ENCODE results near the gene TXLNB. TPM values are rescaled to one million over a fixed set of nuclear protein-coding genes. Genes with fewer than 3 reads are reported as not detected.

The TXLNB gene
- total RNA-seq, 2 donors from 2014 or later, result 0.32 to 1.2 TPM

- Histone ChIP-seq H3K36me3 (no peaks in the 10 kb centered on the region), H3K27me3 (replicated peaks; ENCODE audit: insufficient read depth) (no peaks in the 10 kb centered on the region), H3K9me3 (no peaks in the 10 kb centered on the region), H3K27ac (no peak overlapping the region), H3K4me1 (replicated peaks) (no peaks in the 10 kb centered on the region), H3K4me3 (no peak overlapping the region)
- DNase-seq (ENCODE audit: low spot score), result no peak
- WGBS, result 96% methylated on average over 3 of the region's 3 CpGs
- no peak for TF ChIP-seq POLR2AphosphoS5 (IDR thresholded peaks at IDR 0.05)
- TF ChIP-seq POLR2A (IDR thresholded peaks at IDR 0.05), result no peak
- TF ChIP-seq CTCF (IDR thresholded peaks at IDR 0.05), result no peak
- intact Hi-C loops (cut with DNase I), result no loop called here
Measured at GRCh38 chr6:139329224-139329623, 37.4 kb upstream of the TXLNB start.

- Histone ChIP-seq H3K27me3 (replicated peaks; ENCODE audit: insufficient read depth) (no peaks in the 10 kb centered on the region), H3K9me3 (no peaks in the 10 kb centered on the region), H3K36me3 (no peaks in the 10 kb centered on the region), H3K27ac (no peak overlapping the region), H3K4me3 (no peak overlapping the region), H3K4me1 (replicated peaks) (no peaks in the 10 kb centered on the region)
- TF ChIP-seq POLR2AphosphoS5 (IDR thresholded peaks at IDR 0.05), result no peak
- TF ChIP-seq POLR2A (IDR thresholded peaks at IDR 0.05), result no peak
- TF ChIP-seq CTCF (IDR thresholded peaks at IDR 0.05), result no peak
- 91% methylated on average over 5 of the region's 5 CpGs for WGBS
- intact Hi-C loops (cut with DNase I), result no loop called here
- no peak for DNase-seq (ENCODE audit: low spot score)
Measured at GRCh38 chr6:139327038-139327437, 35.2 kb upstream of the TXLNB start.

- DNase-seq (ENCODE audit: low spot score), result no peak
- 47% methylated on average over 1 of the region's 1 CpG for WGBS
- H3K27me3 ChIP-seq (replicated peaks; ENCODE audit: insufficient read depth), result no peaks in the 10 kb centered on the region
- no peak overlapping the region for H3K4me3 ChIP-seq
- intact Hi-C loops (cut with DNase I), result no loop called here
- H3K27ac ChIP-seq, result no peak overlapping the region
- H3K4me1 ChIP-seq (replicated peaks), result no peaks in the 10 kb centered on the region
- no peak for TF ChIP-seq POLR2A (IDR thresholded peaks at IDR 0.05)
- no peak for TF ChIP-seq CTCF (IDR thresholded peaks at IDR 0.05)
- no peak for TF ChIP-seq POLR2AphosphoS5 (IDR thresholded peaks at IDR 0.05)
- no peaks in the 10 kb centered on the region for H3K9me3 ChIP-seq
- H3K36me3 ChIP-seq, result no peaks in the 10 kb centered on the region
Measured at GRCh38 chr6:139325686-139326085, 33.9 kb upstream of the TXLNB start.

- Histone ChIP-seq H3K36me3 (no peaks in the 10 kb centered on the region), H3K27me3 (replicated peaks; ENCODE audit: insufficient read depth) (no peaks in the 10 kb centered on the region), H3K4me3 (no peak overlapping the region), H3K9me3 (no peaks in the 10 kb centered on the region), H3K4me1 (replicated peaks) (no peaks in the 10 kb centered on the region), H3K27ac (no peak overlapping the region)
- intact Hi-C loops (cut with DNase I), result no loop called here
- TF ChIP-seq POLR2A (IDR thresholded peaks at IDR 0.05), result no peak
- TF ChIP-seq POLR2AphosphoS5 (IDR thresholded peaks at IDR 0.05), result no peak
- TF ChIP-seq CTCF (IDR thresholded peaks at IDR 0.05), result no peak
- DNase-seq (ENCODE audit: low spot score), result no peak
Measured at GRCh38 chr6:139325125-139325524, 33.3 kb upstream of the TXLNB start.

GRCh38 chr6:139324301-139324555 is 32.4 kb upstream of the TXLNB start:
- Histone ChIP-seq H3K27me3 (replicated peaks; ENCODE audit: insufficient read depth) (no peaks in the 10 kb centered on the region), H3K4me1 (replicated peaks) (no peaks in the 10 kb centered on the region), H3K27ac (no peak overlapping the region), H3K36me3 (no peaks in the 10 kb centered on the region), H3K9me3 (no peaks in the 10 kb centered on the region), H3K4me3 (no peak overlapping the region)
- 21% methylated on average over 1 of the region's 1 CpG for WGBS
- TF ChIP-seq CTCF (IDR thresholded peaks at IDR 0.05), result no peak
- no peak for TF ChIP-seq POLR2A (IDR thresholded peaks at IDR 0.05)
- TF ChIP-seq POLR2AphosphoS5 (IDR thresholded peaks at IDR 0.05), result no peak
- intact Hi-C loops (cut with DNase I), result no loop called here
- DNase-seq (ENCODE audit: low spot score), result no peak

Data from prostate gland (tissue), 2 donors.